Thyroid gland (tissue), 4 donors: ENCODE results near the gene IL24. TPM values are rescaled to one million over a fixed set of nuclear protein-coding genes. Genes with fewer than 3 reads are reported as not detected.
"Not testable (repeated sequence)": the region's sequence is repeated elsewhere in the genome, so short reads cannot be mapped to it uniquely, and the experiment has no call there.

Experiments
- DNase-seq, 2 donors: peaks; one replicate each; pipeline ENCODE4 v3.0.0-alpha.2; 2019
- H3K27ac ChIP-seq, 3 donors: fragments of 200-600 bp; sonication (generic); 1 replicate in 2 of 3; 2 replicates in 1 of 3; pipeline ENCODE4 v1.5.1; 2016 to 2019; ENCODE audit warnings: mild to moderate bottlenecking in 1 of 3, moderate library complexity in 1 of 3
- H3K27me3 ChIP-seq: fragments of 200-600 bp; sonication (generic); one replicate; pipeline ENCODE4 v1.5.1; 2019
- H3K36me3 ChIP-seq, 2 donors: fragments of 200-600 bp; sonication (generic); one replicate each; pipeline ENCODE4 v1.5.1; 2016 to 2019
- H3K4me1 ChIP-seq, 2 donors: fragments of 200-600 bp; sonication (generic); one replicate each; pipeline ENCODE4 v1.5.1; 2017 to 2019
- H3K4me3 ChIP-seq, 3 donors: fragments of 200-600 bp; sonication (generic); replicated peaks in 1 of 3; 1 replicate in 2 of 3; 2 replicates in 1 of 3; pipeline ENCODE4 v1.5.1; 2016; ENCODE audit warnings: mild to moderate bottlenecking in 1 of 3
- H3K9me3 ChIP-seq: fragments of 200-600 bp; sonication (generic); one replicate; pipeline ENCODE4 v1.5.1; 2017
- POLR2A ChIP-seq, 2 donors: fragments of 450-650 bp; IDR thresholded peaks; one replicate each; pipeline ENCODE4 v1.6.1; 2017; ENCODE audit warnings: antibody characterized with exemption in 2 of 2, mild to moderate bottlenecking in 2 of 2, moderate library complexity in 1 of 2
- WGBS, 2 donors: methylation state at CpG; one replicate each; pipeline ENCODE4 v1.1.5; 2017; 5-methylcytosine and 5-hydroxymethylcytosine counted together
- intact Hi-C: fragments of 100-400 bp; cut with DNase I; formaldehyde crosslinking; loops from one replicate; pipeline ENCODE4 v1.15.1; 2023
- total RNA-seq, 4 donors: library from RNA; depleted of rRNA; stranded (reverse); fragments of >200 nt; gene quantifications; one replicate each; pipeline ENCODE4 v1.2.3, GENCODE V29; 2016
- TF ChIP-seq, protein P1 (sequence below), 6 experiments: fragments of 200-600 bp in 3 of 6; fragments of 450-650 bp in 3 of 6; sonication (generic) in 3 of 6; IDR thresholded peaks; one replicate each; pipeline ENCODE4 v1.5.1; 2016 to 2019; ENCODE audit warnings: antibody characterized with exemption in 6 of 6, mild to moderate bottlenecking in 2 of 6, inconsistent platforms in 1 of 6, moderate library complexity in 1 of 6

IL24 gene, protein sequence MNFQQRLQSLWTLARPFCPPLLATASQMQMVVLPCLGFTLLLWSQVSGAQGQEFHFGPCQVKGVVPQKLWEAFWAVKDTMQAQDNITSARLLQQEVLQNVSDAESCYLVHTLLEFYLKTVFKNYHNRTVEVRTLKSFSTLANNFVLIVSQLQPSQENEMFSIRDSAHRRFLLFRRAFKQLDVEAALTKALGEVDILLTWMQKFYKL
- total RNA-seq = not detected

DNA sequence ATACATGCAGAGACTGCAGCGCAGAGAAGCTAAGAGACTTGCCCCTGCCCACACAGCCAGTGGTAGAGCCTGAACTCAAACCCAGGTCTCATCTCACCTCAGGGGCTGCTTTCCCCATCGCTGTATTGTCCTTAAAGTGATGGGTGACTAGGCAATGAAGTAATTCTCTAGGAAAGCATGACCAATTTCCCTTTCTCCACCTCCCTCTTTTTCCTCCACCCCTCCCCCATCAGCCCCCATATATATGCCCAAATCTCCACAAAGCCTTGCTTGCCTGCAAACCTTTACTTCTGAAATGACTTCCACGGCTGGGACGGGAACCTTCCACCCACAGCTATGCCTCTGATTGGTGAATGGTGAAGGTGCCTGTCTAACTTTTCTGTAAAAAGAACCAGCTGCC lies at the start of gene IL24:
Gene IL24 (plus strand): TSS at position 269 of the 400 bp plus-strand sequence. CDS start 390 bp downstream, outside the sequence.
- WGBS, 2 donors = 66 to 78% methylated on average over 4 of the region's 4 CpGs
- no peak within 1 kb of the TSS for H3K27ac ChIP-seq
- H3K36me3 ChIP-seq = no peaks in the 10 kb centered on the region
- TF ChIP-seq POLR2A (IDR thresholded peaks at IDR 0.05) = no peak
- TF ChIP-seq, protein P1, sequence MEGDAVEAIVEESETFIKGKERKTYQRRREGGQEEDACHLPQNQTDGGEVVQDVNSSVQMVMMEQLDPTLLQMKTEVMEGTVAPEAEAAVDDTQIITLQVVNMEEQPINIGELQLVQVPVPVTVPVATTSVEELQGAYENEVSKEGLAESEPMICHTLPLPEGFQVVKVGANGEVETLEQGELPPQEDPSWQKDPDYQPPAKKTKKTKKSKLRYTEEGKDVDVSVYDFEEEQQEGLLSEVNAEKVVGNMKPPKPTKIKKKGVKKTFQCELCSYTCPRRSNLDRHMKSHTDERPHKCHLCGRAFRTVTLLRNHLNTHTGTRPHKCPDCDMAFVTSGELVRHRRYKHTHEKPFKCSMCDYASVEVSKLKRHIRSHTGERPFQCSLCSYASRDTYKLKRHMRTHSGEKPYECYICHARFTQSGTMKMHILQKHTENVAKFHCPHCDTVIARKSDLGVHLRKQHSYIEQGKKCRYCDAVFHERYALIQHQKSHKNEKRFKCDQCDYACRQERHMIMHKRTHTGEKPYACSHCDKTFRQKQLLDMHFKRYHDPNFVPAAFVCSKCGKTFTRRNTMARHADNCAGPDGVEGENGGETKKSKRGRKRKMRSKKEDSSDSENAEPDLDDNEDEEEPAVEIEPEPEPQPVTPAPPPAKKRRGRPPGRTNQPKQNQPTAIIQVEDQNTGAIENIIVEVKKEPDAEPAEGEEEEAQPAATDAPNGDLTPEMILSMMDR (IDR thresholded peaks at IDR 0.05) = no peak
- H3K9me3 ChIP-seq = no peaks in the 10 kb centered on the region
- intact Hi-C loops = no loop called here
- H3K27me3 ChIP-seq = no peaks in the 10 kb centered on the region
- no peak for DNase-seq
- no peak within 1 kb of the TSS for H3K4me3 ChIP-seq
- peaks cover 0 to 21% of the 10 kb centered on the region in 2 donors for H3K4me1 ChIP-seq

GRCh38 chr1:206847946-206848345 lies 49.3 kb upstream of the IL24 start:
- Histone ChIP-seq H3K36me3 (no peaks in the 10 kb centered on the region), H3K9me3 (no peaks in the 10 kb centered on the region), H3K4me1 (peaks cover 0 to 9% of the 10 kb centered on the region in 2 donors), H3K27ac (no peak overlapping the region), H3K4me3 (no peak overlapping the region), H3K27me3 (no peaks in the 10 kb centered on the region)
- DNase-seq = no peak
- TF ChIP-seq, protein P1 (IDR thresholded peaks at IDR 0.05) = no peak
- TF ChIP-seq POLR2A (IDR thresholded peaks at IDR 0.05) = no peak
- 98 to 100% methylated on average over 1 of the region's 1 CpG for WGBS, 2 donors
- intact Hi-C loops = no loop called here

GRCh38 chr1:206850401-206850800 lies 46.8 kb upstream of the IL24 start:
- TF ChIP-seq, protein P1 (IDR thresholded peaks at IDR 0.05) = no peak
- TF ChIP-seq POLR2A (IDR thresholded peaks at IDR 0.05) = no peak
- no peak overlapping the region for H3K27ac ChIP-seq
- H3K4me3 ChIP-seq = no peak overlapping the region
- 91 to 93% methylated on average over 2 of the region's 2 CpGs for WGBS, 2 donors
- H3K9me3 ChIP-seq = no peaks in the 10 kb centered on the region
- intact Hi-C loops = no loop called here
- H3K27me3 ChIP-seq = no peaks in the 10 kb centered on the region
- peaks cover 0 to 16% of the 10 kb centered on the region in 2 donors for H3K4me1 ChIP-seq
- DNase-seq = no peak
- no peaks in the 10 kb centered on the region for H3K36me3 ChIP-seq

DNA sequence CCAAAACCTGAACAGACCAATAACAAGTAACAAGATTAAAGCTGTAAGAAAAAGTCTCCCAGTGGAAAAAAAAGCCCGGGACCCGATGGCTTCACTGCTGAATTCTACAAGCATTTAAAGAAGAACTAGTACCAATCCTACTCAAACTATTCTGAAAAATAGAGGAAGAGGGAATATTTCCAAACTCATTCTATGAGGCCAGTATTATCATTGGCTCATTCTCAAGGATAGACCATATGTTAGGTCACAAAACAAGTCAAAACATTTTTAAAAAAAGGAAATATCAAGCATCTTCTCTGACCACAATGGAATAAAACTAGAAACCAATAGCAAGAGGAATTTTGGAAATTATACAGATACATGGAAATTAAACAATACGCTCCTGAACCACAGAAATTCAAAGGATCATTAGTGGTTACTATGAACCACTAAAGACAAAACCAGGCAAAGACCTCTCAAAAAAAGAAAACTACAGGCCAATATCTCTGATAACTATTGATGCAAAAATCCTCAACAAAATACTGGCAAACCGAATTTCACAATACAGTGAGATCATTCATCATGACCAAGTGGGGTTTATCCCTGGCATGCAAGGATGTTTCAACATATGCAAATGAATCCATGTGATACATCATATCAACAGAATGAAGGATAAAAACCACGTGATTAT lies 45.8 kb upstream of the IL24 start:
- no peak for DNase-seq
- 73 to 77% methylated on average over 5 of the region's 5 CpGs for WGBS, 2 donors
- no peak overlapping the region for H3K4me3 ChIP-seq
- H3K27me3 ChIP-seq = no peaks in the 10 kb centered on the region
- no peaks in the 10 kb centered on the region for H3K36me3 ChIP-seq
- intact Hi-C loops = no loop called here
- H3K4me1 ChIP-seq = peaks cover 0 to 11% of the 10 kb centered on the region in 2 donors
- H3K9me3 ChIP-seq = no peaks in the 10 kb centered on the region
- TF ChIP-seq, protein P1 (IDR thresholded peaks at IDR 0.05) = no peak
- no peak for TF ChIP-seq POLR2A (IDR thresholded peaks at IDR 0.05)
- H3K27ac ChIP-seq = no peak overlapping the region

GRCh38 chr1:206852662-206853061 lies 44.6 kb upstream of the IL24 start:
- H3K36me3 ChIP-seq, DNase-seq, intact Hi-C loops, H3K4me1 ChIP-seq, H3K9me3 ChIP-seq, H3K4me3 ChIP-seq, H3K27ac ChIP-seq, H3K27me3 ChIP-seq: not testable (repeated sequence)
- 95 to 96% methylated on average over 2 of the region's 2 CpGs for WGBS, 2 donors

GRCh38 chr1:206853696-206854095 lies 43.5 kb upstream of the IL24 start:
- H3K4me3 ChIP-seq, H3K36me3 ChIP-seq, intact Hi-C loops, H3K9me3 ChIP-seq, DNase-seq, H3K27me3 ChIP-seq, H3K27ac ChIP-seq, H3K4me1 ChIP-seq: not testable (repeated sequence)
